ENCODE data around the gene PTER.

Gene PTER

GRCh38 chr10:16470747-16471146, 33.9 kb downstream of the PTER start:
- DNase-seq (ENCODE audit: low spot score), result no peak

- no peak for DNase-seq (ENCODE audit: low spot score)
These were observed 36.0 kb downstream of the PTER start for GRCh38 chr10:16472828-16473227.

- no peak for DNase-seq (ENCODE audit: low spot score)
These were observed 40.9 kb downstream of the PTER start for GRCh38 chr10:16477757-16478156.

- no peak for DNase-seq (ENCODE audit: low spot score)
These were observed 42.0 kb downstream of the PTER start for GRCh38 chr10:16478801-16479200.

- DNase-seq (ENCODE audit: low spot score), result no peak
These were observed 44.4 kb downstream of the PTER start for GRCh38 chr10:16481052-16481728.

GRCh38 chr10:16483241-16483917, 46.6 kb downstream of the PTER start:
- DNase-seq (ENCODE audit: low spot score), result no peak

GRCh38 chr10:16490511-16490910, 53.7 kb downstream of the PTER start:
- no peak for DNase-seq (ENCODE audit: low spot score)

GRCh38 chr10:16491933-16492332, 55.1 kb downstream of the PTER start:
- no peak for DNase-seq (ENCODE audit: low spot score)

- no peak for DNase-seq (ENCODE audit: low spot score)
These were observed 57.2 kb downstream of the PTER start for GRCh38 chr10:16493884-16494536.

GRCh38 chr10:16497911-16498310, 61.1 kb downstream of the PTER start:
- no peak for DNase-seq (ENCODE audit: low spot score)

GRCh38 chr10:16505161-16505560, 68.4 kb downstream of the PTER start:
- no peak for DNase-seq (ENCODE audit: low spot score)

GRCh38 chr10:16509996-16510395, 73.2 kb downstream of the PTER start:
- no peak for DNase-seq (ENCODE audit: low spot score)

GRCh38 chr10:16510843-16511242, 74.0 kb downstream of the PTER start:
- no peak for DNase-seq (ENCODE audit: low spot score)

GRCh38 chr10:16518822-16519221, 82.0 kb downstream of the PTER start:
- no peak for DNase-seq (ENCODE audit: low spot score)

GRCh38 chr10:16519250-16519907, 82.6 kb downstream of the PTER start:
- no peak for DNase-seq (ENCODE audit: low spot score)

- no peak for DNase-seq (ENCODE audit: low spot score)
These were observed 83.4 kb downstream of the PTER start for GRCh38 chr10:16519908-16520861.

- no peak for DNase-seq (ENCODE audit: low spot score)
These were observed 84.1 kb downstream of the PTER start for GRCh38 chr10:16520900-16521299.

GRCh38 chr10:16521311-16522016, 84.7 kb downstream of the PTER start, which contains the start of gene C1QL3:
TSS of gene C1QL3 (minus strand) at chr10:16521879. CDS start at chr10:16521065, 814 bp downstream.
- DNase-seq (ENCODE audit: low spot score), result no peak

GRCh38 chr10:16527452-16527851, 90.6 kb downstream of the PTER start:
- no peak for DNase-seq (ENCODE audit: low spot score)

GRCh38 chr10:16529853-16530252, 93.0 kb downstream of the PTER start:
- DNase-seq (ENCODE audit: low spot score), result no peak

GRCh38 chr10:16536155-16536554, 99.3 kb downstream of the PTER start:
- DNase-seq (ENCODE audit: low spot score), result no peak

All from LoVo (cell line).